GM20000 (cell line): ENCODE measurements around the gene ZDHHC8.

Source experiments
- DNase-seq: peaks from one replicate; pipeline ENCODE4 v3.0.0; 2012; ENCODE audit warnings: low spot score
- CTCF ChIP-seq: IDR thresholded peaks from 2 replicates; pipeline ENCODE4 v1.5.1; 2012; ENCODE audit warnings: mild to moderate bottlenecking, control low read depth; ENCODE audit errors: extremely low read depth, missing control alignments

Gene ZDHHC8

GRCh38 chr22:20146777-20147176 lies 15.2 kb downstream of the ZDHHC8 start:
- TF ChIP-seq CTCF: no peak
- peak; percentile 80 for DNase-seq

GRCh38 chr22:20147237-20147988 lies 15.8 kb downstream of the ZDHHC8 start:
- no peak for DNase-seq
- TF ChIP-seq CTCF: no peak

- TF ChIP-seq CTCF: no peak
- no peak for DNase-seq
Measured at GRCh38 chr22:20148414-20148813, 16.8 kb downstream of the ZDHHC8 start.

- TF ChIP-seq CTCF: no peak
- no peak for DNase-seq
Measured at GRCh38 chr22:20149257-20150250, 17.9 kb downstream of the ZDHHC8 start.

GRCh38 chr22:20150381-20151275 lies 19.0 kb downstream of the ZDHHC8 start, which contains the start of gene CCDC188:
TSS of gene CCDC188 (minus strand) at chr22:20151055. CDS start at chr22:20150986, 69 bp downstream.
- TF ChIP-seq CTCF: no peak
- no peak for DNase-seq

- DNase-seq: no peak
- TF ChIP-seq CTCF: no peak
Measured at GRCh38 chr22:20151276-20151588, 19.6 kb downstream of the ZDHHC8 start.
